Measurements from ENCODE around the gene STK16.
"Not testable (repeated sequence)": the region's sequence is repeated elsewhere in the genome, so short reads cannot be mapped to it uniquely, and the experiment has no call there.

The STK16 gene

DNA sequence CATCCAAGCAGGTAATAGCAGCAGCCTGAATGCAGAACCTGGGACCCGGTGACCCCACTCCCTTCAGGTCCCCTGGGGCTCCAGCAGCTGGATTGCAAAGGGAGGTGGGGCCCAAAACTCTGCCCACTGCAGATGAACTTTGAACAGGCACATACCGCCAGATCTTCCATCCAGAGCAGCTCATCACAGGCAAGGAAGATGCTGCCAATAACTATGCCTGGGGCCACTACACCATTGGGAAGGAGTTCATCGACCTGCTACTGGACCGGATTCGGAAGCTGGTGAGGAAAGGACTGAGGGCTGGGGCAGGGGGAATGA, 24.7 kb downstream of the STK16 start:
- peak; percentile 23 for DNase-seq (ENCODE audit: low spot score)

DNA sequence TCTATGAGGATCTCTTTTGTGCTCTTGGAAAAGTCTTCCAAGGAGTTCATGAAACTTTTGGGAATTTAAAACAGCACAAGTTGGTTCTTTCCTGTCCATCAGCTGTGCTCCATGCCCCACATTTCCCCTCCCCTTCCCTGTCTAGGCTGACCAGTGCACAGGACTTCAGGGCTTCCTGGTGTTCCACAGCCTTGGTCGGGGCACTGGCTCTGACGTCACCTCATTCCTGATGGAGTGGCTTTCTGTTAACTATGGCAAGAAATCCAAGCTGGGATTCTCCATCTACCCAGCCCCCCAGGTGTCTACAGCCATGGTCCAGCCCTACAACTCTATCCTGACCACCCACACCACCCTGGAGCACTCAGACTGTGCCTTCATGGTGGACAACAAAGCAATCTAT, 25.7 kb downstream of the STK16 start:
- DNase-seq (ENCODE audit: low spot score): no peak

DNA sequence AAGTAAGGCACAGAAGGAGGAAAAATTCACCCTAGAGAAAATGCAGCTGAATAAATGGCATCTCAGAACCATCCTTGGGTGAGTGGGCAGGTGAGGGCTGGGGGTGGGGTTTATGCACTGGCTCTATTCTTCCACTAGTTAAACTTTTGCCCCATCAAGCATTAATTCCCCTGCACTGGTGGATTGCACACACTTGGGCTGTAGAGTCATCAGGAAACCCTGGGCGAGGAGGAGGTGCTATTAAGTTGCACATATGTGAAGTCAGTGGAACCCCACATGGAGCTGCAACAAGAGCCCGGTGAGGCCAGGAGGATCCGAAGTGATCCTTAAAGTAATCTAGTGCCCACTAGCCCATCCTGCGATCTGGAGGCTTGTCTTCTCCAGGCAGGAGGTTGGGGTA, 27.1 kb downstream of the STK16 start:
- DNase-seq (ENCODE audit: low spot score): peak; percentile 19

DNA sequence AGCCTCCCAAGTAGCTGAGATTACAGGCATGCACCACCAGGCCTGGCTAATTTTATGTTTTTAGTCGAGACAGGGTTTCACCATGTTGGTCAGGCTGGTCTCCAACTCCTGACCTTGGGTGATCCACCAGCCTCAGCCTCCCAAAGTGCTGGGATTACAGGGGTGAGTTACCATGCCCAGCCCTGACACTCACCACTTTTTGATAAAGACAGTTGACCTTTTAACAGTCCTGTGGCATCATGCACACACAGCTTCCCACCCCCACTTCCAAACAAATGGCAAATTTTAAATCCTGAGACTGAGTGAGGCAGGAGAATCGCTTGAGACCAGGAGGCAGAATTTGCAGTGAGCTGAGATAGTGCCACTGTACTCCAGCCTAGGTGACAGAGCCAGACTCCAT, 27.7 kb downstream of the STK16 start:
- DNase-seq (ENCODE audit: low spot score): no peak

DNA sequence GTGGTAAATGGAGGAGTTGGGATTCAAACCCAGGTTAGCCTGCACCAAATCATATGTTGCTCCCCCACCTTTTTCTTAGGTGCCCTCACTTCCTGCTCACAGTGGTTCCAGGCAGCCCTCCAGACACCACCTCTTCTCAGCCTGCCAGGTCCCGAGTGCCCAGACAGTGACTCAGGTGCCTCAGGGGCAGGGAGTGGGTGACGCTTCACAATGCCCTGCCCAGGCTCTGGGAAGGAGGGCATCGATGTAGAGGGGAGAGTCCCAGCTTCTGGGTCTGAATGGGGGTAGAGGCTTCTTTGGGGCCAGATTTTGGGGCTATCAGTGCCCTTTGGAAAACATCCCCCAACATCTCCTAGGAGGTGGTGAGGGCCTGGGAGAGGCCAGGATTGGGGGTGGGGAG, 28.7 kb downstream of the STK16 start:
- peak; percentile 39 for DNase-seq (ENCODE audit: low spot score)

DNA sequence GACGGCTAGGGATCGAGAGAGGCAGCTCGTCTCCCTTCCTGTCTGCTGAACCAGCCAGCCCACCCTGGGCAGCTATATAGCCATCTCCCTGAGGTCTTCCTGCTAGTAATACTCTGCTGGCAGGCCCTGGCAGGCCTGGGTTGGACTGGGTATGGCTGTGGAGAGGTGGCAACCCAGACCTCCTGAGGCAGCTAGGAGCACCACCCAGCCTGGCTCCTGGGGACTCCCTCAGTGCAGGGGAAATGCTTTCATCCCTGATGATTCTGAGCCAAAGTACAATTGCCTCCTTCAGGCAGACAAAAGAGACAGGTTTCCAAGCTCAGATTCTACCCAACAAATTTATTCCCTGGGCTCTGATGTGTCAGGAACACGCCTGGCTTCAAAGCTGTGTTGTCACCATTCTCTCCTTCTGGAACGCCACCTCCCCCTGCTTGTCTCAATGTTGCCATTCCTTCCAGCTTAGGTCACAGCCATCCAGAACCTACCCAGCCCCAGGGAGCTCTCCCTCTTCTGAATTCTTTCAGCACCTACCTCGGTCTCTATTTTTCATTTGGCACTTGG, 29.2 kb downstream of the STK16 start:
- peak; percentile 42 for DNase-seq (ENCODE audit: low spot score)

DNA sequence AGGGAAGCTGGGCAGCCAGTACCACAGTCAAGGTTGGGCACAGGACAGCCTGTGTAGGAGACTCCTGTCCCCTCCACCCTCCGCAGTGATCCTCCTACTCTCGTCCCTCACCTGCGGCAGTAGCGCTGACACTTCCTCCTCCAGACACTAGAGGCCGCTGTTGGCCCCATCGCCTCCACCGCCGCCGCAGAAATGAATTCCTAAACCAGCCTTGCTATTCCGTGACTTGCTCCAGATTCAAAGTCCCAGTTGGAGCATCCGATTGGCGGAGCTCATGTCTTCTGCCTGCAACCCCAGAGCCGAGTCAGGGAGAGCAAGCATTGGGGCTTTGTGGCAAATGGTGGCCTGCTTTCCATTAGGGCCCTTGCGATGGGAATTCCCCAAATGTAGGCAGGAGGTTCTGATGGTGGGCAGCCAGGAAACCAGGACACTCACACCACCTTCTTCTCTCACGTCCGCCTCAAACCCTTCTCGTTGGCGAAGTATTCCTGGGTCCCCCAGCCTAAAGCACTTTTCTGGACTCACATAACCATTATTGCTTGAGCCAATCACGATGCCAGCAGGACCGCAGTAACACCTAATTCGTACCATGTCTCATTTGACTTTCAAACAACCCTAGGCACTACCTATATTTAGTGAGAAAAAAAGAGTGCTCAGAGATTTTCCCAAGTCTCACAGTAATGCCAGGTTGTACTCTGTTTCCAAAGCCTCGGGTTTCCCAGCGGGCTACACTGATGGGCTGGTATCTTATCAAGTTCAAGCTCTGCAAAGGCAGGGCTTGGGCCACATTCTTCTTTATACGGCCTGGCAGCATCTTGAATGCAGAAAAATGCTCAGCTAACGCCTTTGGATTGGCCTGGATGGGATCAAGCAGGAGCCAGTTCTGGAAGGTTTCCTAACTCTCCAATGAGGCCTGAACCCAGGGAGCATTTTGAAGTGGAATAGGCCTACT, 32.7 kb downstream of the STK16 start:
- peak; percentile 89 for DNase-seq (ENCODE audit: low spot score)

DNA sequence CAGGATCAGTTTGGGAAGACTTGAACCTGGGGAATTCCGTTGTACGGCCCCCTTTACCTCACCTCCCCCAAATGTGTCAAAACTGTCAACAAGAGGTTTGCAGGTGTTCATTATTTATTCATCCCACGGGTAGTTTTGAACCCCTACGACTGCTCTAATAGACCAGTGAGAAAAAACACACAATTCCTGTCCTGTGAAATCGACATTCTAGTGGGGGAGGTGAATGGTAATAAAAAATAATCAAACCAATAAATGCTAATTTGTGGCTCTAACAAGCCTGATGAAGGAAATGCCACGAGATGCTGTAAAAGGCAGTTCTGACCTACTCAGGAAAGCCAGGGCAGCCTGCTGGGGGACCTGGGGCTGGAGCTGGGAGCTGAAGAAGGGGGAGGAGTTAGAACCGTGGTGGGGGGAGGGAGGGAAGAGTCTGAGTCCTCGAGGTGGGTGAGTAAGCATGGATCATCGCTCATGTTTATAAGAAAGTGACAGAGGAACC, 33.4 kb downstream of the STK16 start:
- DNase-seq (ENCODE audit: low spot score): peak; percentile 43

DNA sequence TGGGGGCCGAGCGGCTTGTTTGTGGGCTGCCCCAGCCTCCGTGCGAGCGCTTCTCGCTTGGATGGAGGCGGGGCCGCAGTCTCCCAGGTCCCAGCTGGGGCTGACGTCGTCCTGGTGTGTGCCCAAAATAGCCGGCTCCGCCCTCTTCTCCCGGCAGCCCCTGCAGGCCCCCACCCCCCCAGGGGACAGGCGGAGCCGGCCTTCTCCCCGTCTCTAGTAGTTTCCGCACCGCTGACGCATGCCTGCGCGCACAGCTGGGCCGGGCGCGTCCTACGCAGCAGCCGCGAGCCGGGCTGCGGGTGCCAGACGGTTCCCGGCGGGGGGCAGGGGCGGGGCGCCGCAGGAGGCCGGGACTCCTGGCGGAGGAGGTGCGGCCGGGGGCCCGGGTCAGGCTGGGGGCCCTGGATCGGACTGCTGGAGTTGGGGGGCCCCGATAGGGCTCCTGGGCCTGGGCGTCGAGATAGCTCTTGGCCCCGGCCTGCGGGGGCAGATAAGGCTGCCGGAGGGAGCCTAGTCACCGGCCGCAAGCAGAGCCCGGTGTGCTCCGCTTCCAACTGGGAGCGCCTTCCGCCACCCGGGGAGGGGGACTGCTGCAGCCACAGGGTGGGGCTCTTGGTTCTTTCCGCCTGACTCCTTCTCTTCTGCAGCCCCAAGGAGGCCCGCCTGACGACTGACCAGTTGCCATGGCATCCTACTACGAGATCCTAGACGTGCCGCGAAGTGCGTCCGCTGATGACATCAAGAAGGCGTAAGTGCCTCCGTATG, 34.1 kb downstream of the STK16 start, which contains the start of gene DNAJB2:
Gene DNAJB2 (plus strand): TSS at position 216 of the 765 bp plus-strand sequence. CDS start 468 bp downstream, at position 684.
- peak; percentile 97 for DNase-seq (ENCODE audit: low spot score)

DNA sequence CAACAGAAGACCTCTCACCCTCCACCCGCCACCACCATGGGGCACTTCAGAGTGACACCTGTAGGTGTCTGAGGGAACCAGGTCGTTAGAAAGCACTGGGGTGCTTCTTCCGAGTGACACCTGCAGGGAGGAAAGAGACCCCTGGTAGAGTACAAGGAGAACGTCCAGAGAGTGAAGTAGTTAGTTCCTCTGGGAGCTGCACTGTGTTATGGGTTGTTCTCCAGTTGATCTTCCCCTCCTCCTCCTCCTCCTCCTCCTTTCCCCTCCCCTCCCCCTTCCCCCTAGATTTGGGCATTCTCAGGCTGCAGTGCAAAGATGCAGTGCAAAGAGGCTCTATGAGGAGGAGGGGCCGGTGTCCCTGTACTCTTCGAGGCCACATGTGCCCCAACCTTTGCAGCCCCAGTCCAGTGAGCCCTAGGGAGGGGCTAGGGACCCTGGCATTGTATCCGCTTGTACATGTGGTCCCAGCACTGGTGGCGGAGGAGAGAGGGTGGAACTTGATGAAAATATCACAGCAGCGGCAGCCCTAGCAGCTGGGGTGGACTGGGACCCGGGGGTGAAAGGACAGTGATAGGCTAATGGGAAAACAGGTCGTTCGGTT, 34.7 kb downstream of the STK16 start:
- no peak for DNase-seq (ENCODE audit: low spot score)

DNA sequence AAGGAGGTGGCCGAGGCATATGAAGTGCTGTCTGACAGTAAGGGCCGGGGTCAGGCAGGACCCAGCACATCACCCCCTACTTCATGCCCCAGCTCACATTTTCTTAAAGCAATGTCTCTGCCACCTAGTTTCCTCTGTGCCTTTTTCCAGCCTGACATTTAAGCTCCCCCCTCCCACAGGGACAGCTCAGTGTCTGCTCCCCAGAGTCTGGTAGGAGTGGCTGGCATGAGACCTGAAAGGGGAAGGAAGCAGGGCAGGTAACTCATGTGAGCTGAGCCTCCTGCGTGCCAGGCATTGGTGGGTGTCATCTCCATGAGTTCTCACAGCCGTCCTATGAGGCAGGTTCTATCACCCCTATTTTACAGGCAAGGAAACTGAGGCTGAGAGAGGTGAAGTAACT, 35.4 kb downstream of the STK16 start:
- peak; percentile 26 for DNase-seq (ENCODE audit: low spot score)

DNA sequence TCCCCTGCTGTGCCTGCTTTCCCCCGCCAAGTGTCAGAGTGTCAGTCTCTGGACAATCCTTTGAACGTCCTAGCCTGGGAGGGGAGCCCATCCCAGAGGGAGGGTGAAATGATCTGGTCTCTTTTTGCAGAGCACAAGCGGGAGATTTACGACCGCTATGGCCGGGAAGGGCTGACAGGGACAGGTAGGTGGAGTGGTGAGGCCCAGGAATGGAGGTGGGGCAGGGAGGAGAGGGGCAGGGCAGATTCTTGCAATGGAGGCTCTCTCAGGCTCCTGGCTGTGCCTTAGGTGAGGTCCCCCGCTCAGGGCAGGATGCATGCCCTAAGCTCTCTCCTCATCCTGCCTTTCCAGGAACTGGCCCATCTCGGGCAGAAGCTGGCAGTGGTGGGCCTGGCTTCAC, 36.3 kb downstream of the STK16 start:
- peak; percentile 33 for DNase-seq (ENCODE audit: low spot score)

DNA sequence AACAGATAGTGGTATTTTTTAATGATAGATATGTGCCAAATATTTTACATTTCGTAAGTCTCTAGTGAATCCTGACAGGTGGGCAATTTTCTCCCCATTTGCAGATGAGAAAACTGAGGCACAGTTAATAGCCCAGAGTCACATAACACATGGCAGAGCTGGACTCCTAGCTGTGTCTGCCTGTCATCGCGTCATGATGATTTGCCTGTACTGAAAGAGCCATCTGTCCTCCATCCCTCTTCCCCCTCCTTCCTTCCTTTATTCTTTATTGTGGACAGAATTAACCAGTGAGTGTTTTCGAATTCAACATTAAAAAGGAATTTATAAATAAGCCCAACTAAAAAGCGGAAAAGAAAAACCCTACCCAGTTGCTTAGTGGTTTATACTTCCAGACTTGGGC, 37.1 kb downstream of the STK16 start:
- DNase-seq (ENCODE audit: low spot score): no peak

DNA sequence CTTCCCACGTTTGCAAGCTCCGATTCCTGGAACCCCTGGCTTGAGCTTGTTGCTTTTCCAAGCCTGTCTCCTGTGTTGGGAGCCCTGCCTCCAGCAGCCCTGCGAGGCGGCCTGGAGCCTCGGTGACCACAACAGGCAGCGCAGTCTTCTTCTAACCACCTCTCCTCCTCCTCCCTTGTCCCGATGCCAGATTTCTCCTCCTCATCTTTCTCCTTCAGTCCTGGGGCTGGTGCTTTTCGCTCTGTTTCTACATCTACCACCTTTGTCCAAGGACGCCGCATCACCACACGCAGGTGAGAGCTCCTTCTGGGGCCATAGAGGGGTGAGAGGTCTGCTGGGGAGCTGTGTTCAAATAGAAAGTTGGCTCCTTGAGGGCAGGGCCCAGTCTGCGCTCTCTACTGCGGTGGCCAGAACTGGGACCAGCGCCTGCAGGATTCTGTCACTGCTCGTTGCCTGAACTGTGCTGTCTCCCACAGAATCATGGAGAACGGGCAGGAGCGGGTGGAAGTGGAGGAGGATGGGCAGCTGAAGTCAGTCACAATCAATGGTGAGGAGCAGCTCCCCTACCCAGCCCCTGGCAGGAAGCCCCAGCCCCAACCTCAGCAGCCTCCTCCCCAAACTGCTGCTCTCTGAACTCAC, 37.8 kb downstream of the STK16 start:
- DNase-seq (ENCODE audit: low spot score): no peak

DNA sequence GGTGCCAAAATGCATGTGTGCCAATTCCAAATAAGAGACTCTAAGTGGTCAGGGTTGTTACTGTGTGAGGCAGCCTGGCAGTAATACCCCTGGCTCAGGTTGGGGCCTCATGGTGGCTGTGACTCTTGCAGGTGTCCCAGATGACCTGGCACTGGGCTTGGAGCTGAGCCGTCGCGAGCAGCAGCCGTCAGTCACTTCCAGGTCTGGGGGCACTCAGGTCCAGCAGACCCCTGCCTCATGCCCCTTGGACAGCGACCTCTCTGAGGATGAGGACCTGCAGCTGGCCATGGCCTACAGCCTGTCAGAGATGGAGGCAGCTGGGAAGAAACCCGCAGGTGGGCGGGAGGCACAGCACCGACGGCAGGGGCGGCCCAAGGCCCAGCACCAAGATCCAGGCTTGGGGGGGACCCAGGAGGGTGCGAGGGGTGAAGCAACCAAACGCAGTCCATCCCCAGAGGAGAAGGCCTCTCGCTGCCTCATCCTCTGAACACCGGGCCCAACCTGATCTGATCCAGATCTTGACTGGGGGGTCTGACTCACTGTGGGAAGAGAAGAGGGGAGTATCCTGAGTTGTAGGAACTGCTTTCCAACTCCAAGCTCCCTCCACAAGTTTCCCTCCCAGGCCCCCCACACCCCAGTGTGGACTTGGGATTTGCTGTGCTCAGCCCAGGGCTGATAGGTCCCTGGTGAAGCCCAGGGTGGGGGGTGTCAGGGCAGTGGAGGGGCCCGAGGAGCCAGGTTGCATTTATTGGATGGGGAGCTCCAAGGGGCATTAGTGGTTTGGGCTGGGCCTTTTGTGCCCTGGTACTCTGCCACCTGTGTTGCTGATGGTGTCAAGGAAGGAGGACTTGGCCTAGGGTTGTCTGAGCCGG, 39.5 kb downstream of the STK16 start:
- no peak for DNase-seq (ENCODE audit: low spot score)

DNA sequence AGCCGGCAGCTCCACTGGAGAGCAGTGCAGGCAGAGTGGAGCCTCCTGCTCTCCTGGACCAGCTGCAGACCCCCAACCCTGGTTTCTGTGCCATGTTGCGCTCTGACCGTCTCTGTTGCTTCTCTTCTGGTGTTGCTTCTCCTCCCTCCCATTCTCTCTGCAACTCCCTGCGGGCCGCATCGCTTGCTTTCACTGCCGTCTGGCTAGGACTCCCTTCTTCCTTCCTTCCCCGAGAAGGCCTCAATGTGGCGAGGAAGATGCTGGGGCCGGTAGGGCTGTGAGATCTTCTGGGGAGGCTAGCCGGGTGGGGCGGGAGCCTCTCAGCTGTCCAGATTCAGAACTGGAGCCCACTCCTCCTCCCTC, 40.1 kb downstream of the STK16 start:
- DNase-seq (ENCODE audit: low spot score): no peak

DNA sequence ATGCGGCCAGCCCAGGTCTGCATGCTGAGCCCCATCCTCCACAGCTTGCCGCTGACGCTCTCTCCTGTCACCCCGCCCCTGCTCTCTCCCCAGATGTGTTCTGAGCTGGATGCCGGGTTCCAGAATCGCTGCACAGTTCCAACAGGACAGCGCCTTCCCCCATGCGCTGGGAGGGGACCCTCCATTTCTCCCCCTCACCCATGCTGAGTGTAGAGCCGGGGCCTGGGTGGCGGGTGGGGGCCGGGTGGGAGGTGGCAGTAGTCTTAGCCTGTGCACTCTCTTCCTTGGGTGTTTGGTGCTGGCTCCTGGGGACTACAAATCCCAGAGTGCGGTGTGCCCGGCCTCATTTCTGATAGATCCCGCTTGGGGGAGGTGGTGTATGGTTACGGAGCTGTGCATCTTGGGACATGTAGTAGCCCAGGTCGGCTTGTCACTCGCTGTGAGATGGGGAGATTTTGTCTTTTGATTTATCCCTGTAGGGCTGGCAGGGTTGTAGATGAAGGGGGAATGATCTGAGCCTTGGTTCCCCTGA, 40.7 kb downstream of the STK16 start:
- peak; percentile 83 for DNase-seq (ENCODE audit: low spot score)

DNA sequence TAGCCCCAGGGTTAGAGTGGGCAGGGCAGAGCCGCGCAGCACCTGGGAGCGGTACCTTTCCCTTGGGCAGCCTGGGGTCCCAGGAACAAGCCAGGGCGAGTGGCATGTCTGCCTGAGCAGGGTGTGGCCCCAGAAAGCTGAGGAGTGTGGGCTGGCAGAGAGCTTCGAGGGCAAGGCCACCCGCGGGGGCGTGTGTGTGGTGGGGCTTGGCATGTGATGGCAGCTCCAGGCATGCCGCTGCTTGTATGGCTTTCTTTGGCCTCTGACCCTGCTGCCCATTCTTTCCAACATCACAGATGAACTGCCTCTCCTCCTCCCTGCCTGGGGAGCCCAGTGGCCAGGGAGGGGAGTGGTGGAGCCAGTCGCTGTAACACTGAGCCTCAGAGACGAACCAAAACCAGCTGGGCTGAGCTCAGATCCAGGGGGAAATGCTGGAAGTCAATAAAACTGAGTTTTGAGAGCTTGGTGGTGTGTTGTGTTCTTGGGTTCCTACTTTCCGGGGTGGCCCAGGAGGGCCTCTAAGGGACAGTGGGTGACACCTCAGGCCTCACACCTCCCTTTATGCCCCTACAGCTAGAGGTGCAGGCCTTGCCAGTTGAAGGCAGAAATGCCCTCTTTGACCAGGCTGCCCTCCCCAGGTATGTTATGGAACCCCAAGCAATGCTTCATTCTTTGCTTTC, 41.3 kb downstream of the STK16 start:
- no peak for DNase-seq (ENCODE audit: low spot score)

DNA sequence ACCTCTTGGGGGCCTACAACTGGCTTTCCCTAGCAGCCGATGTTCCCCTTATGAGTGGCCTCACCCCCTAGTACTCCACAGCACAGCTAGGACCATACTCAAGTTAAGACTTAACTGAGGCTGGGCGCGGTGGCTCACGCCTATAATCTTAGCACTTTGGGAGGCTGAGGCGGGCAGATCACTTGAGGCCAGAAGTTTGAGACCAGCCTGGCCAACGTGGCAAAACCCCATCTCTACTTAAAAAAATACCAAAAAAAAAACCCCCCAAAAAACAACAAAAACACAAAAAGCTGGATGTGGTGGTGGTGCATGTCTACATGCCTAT, 41.8 kb downstream of the STK16 start:
- DNase-seq (ENCODE audit: low spot score): not testable (repeated sequence)

DNA sequence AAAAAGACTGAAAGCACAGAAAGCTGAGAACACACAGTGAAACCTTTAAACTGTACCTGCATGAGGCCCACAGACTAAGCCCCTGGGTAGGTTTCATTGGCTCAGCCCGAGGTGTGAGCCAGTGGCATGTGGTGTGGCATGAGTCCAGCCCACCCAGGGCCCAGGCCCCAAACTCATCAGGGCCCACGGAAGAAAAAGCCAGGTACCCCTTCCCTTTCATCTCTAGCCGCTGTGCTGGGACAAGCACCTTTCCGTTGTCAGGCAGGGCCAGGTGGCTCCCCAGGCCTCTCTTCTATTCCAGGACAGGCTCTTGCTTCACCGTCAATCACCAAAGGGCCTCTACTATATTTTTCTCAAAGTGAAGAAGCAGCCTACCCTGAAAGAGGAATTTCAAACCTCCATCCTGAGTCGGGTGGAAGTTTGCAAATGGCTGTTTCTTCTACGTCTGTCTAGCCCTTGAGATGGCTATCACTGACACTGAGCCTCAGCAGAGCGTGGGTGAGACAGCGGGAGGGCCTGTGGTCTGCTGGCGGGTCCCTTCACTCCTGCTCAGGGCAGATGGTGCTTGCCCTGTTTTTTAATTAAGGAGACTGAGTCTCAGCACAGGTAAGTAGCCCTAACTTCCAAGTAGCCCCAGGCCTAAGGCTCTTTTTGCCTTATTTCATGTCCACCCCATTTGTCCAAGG, 42.4 kb downstream of the STK16 start:
- DNase-seq (ENCODE audit: low spot score): no peak

Data from ecto neural progenitor cell (in vitro differentiated cells).